HL-60 (cell line): ENCODE measurements around the gene OR7D2.

Experiments used
- CTCF ChIP-seq: IDR thresholded peaks from one replicate; pipeline ENCODE4 v1.5.1; 2011; ENCODE audit warnings: low read length, control low read depth, inconsistent platforms; ENCODE audit not compliant: insufficient read depth
- GABPA ChIP-seq: IDR thresholded peaks from 2 replicates; pipeline ENCODE4 v1.6.1; 2012; ENCODE audit warnings: low read depth
- POLR2AphosphoS5 ChIP-seq: IDR thresholded peaks from 2 replicates; pipeline ENCODE4 v1.6.1; 2012; ENCODE audit warnings: low read depth
- TF ChIP-seq, protein P1 (sequence below): IDR thresholded peaks from 2 replicates; pipeline ENCODE4 v1.6.1; 2012; ENCODE audit warnings: low read depth; ENCODE audit not compliant: insufficient replicate concordance

DNA sequence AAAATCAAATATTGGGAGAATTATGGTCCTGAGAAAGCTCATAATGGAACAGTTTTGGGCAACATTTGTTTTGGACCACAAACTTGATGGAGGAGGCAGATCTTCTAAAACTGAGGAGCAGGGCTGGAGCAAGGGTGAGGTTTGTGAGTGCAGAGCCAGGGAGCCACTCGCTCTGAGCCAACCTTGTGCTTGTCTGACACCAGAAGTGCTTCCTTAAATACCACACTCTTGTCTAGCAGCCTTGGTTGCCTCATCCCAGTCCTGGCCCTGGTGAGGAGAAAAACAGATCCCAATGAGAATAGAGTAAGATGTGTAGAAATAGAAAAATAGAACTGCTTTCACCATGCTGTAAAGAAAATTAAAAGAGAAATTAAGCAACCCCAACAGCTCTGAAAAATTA, 31.9 kb upstream of the OR7D2 start:
- TF ChIP-seq POLR2AphosphoS5 (no peak), CTCF (no peak), GABPA (no peak)
- TF ChIP-seq, protein P1, sequence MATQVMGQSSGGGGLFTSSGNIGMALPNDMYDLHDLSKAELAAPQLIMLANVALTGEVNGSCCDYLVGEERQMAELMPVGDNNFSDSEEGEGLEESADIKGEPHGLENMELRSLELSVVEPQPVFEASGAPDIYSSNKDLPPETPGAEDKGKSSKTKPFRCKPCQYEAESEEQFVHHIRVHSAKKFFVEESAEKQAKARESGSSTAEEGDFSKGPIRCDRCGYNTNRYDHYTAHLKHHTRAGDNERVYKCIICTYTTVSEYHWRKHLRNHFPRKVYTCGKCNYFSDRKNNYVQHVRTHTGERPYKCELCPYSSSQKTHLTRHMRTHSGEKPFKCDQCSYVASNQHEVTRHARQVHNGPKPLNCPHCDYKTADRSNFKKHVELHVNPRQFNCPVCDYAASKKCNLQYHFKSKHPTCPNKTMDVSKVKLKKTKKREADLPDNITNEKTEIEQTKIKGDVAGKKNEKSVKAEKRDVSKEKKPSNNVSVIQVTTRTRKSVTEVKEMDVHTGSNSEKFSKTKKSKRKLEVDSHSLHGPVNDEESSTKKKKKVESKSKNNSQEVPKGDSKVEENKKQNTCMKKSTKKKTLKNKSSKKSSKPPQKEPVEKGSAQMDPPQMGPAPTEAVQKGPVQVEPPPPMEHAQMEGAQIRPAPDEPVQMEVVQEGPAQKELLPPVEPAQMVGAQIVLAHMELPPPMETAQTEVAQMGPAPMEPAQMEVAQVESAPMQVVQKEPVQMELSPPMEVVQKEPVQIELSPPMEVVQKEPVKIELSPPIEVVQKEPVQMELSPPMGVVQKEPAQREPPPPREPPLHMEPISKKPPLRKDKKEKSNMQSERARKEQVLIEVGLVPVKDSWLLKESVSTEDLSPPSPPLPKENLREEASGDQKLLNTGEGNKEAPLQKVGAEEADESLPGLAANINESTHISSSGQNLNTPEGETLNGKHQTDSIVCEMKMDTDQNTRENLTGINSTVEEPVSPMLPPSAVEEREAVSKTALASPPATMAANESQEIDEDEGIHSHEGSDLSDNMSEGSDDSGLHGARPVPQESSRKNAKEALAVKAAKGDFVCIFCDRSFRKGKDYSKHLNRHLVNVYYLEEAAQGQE = no peak
